ENCODE data around the gene SPINT3.

The SPINT3 gene

DNA sequence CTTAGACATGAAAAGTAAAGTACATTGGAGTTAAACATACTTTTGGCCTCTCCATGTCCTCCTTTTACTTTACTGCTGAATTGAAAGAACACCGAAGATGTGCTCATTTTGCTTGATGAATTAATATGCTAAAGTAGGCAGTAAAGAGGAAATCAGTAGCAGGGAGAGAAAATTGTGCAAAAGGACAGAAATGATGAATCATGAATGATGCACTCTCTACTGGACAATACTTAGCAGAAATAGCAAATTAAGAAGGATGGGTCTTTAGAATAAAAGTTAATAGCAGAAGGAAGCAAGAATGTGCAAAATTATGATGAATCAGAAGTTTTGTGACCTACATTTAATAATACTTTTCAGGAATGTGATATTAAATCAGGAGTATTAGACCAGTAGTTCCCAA is 8.4 kb upstream of the SPINT3 start:
- TF ChIP-seq, protein P1, sequence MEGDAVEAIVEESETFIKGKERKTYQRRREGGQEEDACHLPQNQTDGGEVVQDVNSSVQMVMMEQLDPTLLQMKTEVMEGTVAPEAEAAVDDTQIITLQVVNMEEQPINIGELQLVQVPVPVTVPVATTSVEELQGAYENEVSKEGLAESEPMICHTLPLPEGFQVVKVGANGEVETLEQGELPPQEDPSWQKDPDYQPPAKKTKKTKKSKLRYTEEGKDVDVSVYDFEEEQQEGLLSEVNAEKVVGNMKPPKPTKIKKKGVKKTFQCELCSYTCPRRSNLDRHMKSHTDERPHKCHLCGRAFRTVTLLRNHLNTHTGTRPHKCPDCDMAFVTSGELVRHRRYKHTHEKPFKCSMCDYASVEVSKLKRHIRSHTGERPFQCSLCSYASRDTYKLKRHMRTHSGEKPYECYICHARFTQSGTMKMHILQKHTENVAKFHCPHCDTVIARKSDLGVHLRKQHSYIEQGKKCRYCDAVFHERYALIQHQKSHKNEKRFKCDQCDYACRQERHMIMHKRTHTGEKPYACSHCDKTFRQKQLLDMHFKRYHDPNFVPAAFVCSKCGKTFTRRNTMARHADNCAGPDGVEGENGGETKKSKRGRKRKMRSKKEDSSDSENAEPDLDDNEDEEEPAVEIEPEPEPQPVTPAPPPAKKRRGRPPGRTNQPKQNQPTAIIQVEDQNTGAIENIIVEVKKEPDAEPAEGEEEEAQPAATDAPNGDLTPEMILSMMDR (IDR thresholded peaks at IDR 0.05; ENCODE audit: borderline replicate concordance, control extremely low read depth, extremely low read depth, insufficient read depth, missing control alignments), result no peak
- in situ Hi-C loops (cut with MboI; ENCODE audit: low sequenced_read_pairs, unreplicated experiment), result no loop called here
- no peak for DNase-seq (ENCODE audit: low spot score)

DNA sequence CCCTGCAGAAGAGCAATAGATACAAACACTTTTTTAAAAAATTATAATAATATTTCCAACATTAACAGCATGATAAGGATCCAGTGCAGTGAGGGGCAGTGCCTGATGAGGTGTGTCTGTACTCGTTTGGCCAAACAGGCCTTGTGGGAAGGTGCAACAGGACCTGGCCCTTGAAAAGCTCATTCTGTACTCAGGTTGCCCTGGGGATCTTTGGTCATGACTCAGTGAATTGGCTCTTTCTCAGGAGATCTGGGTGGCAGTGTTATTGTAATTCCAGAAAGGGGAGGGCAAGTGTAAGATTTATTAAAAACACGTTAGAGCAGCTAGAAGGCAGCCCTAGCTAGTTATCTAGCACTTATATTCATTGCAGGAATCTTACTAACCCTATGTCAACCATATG is 2.9 kb upstream of the SPINT3 start:
- in situ Hi-C loops (cut with MboI; ENCODE audit: low sequenced_read_pairs, unreplicated experiment), result no loop called here
- DNase-seq (ENCODE audit: low spot score), result no peak
- TF ChIP-seq, protein P1 (IDR thresholded peaks at IDR 0.05; ENCODE audit: borderline replicate concordance, control extremely low read depth, extremely low read depth, insufficient read depth, missing control alignments), result no peak

DNA sequence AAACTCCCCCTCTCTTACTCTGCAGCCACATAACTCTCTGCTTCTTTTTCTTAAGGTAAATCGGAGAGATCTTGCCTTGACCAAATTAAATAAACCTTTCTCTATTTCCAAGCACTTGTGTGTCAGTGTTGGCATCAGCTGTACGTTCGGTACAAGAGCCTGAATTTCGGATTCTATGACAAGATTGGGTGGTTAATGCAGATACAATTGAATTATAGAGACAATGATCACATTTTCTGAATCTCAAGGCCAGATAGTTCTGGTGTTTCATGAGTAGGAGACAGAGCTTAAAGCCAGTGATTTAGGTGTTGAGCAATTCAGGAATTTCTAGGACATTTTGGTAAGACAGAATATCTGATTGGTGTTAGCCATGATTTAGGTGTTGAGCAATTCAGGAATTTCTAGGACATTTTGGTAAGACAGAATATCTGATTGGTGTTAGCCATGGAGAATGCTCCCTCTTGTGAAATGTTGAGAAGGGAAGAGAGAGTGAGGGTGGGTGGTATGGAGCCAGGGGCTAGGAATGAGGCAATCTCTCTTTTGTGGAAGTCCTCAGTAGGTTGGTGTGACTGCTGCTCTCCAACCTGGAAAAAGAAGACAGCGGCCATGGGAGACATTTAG is 5.1 kb downstream of the SPINT3 start:
- in situ Hi-C loops (cut with MboI; ENCODE audit: low sequenced_read_pairs, unreplicated experiment), result no loop called here
- TF ChIP-seq, protein P1 (IDR thresholded peaks at IDR 0.05; ENCODE audit: borderline replicate concordance, control extremely low read depth, extremely low read depth, insufficient read depth, missing control alignments), result no peak
- DNase-seq (ENCODE audit: low spot score), result no peak

DNA sequence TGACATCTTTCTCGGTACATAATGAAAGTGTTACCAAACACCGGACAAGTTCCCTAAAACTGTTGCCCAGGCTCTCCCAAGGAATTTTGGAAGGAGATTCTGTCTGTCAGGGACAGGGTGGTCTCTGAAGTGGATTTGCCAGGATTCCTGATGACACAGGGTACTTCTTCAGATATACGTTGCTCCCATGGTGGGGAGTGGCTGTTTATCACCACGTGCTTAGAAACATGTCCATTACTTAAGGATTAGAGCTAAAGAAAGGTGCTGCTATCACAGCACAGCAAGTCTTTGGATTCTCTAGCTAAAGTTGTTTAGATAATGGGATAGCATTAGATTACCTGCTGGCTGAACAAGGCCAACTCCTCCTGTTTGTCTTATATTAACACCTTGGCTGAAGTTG is 6.3 kb downstream of the SPINT3 start:
- TF ChIP-seq, protein P1 (IDR thresholded peaks at IDR 0.05; ENCODE audit: borderline replicate concordance, control extremely low read depth, extremely low read depth, insufficient read depth, missing control alignments), result no peak
- DNase-seq (ENCODE audit: low spot score), result no peak
- in situ Hi-C loops (cut with MboI; ENCODE audit: low sequenced_read_pairs, unreplicated experiment), result no loop called here

DNA sequence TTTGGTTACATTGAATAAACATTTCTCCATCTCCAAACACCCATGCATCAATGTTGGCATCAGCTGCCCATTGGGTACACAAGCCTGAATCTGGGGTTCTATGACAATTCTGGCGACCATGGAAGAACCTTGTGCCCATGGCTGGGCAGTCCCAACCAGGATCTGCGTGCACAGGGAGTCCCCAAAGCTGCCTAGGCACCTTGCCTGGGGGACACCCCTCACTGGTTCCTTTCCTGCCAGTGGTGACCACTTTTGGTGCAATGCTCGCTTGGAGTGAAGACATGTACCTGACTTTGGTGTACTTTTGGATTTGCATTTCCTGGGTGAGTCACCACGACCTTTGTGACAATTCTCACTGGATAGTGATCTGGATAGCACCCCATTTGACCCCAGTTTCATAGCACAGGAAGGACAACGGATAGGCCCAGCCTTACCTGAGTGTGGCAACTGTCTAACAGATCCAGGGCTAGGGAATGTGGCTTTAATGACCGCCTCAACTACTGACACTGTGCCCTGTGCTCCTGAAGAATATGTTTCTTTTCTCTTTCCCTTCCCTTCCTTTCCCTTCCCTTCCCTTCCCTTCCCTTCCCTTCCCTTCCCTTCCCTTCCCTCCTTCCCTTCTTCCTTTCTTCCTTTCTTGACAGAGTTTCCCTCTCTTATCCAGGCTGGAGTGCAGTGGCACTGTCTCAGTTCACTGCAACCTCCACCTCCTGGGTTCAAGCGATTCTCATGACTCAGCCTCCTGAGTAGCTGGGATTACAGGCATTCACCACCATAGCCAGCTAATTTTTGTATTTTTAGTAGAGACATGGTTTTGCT is 7.1 kb downstream of the SPINT3 start:
- no peak for DNase-seq (ENCODE audit: low spot score)
- in situ Hi-C loops (cut with MboI; ENCODE audit: low sequenced_read_pairs, unreplicated experiment), result no loop called here
- TF ChIP-seq, protein P1 (IDR thresholded peaks at IDR 0.05; ENCODE audit: borderline replicate concordance, control extremely low read depth, extremely low read depth, insufficient read depth, missing control alignments), result no peak

DNA sequence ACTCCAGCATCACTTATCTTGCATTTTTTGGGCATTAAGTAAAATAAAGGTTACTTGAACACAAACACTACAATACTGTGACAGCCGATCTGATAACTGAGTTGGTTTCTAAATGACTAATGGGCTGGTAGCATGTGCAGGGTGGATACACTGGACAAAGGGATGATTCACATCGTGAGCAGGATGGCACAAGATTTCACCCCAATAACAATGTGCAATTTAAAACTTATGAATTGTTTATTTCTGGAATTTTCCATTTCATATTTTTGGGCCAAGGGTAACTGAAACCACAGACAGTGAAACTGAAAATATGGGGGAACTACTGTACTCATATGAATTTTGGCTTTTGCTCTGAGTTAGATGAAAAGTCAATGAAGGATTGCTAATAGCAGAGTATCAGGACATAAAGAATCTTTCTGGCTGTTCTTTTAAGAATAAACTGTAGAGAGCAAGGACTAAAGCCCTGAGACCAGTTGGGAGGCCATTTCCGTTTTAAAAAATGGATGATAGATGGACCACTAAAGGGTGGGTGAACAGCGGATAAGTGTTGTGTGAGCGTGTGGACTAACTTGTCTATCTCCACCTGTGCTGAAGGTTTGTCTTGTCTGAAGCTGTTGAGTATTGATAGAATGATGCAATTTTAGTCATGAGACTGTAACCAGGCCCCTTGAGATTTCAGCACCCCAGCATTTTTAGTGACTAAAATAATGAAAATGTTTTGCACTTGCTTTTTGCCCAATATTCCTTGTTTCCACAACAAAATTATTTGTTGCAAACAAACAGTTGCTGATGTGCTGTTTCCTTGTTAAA is 8.2 kb downstream of the SPINT3 start:
- TF ChIP-seq, protein P1 (IDR thresholded peaks at IDR 0.05; ENCODE audit: borderline replicate concordance, control extremely low read depth, extremely low read depth, insufficient read depth, missing control alignments), result no peak
- in situ Hi-C loops (cut with MboI; ENCODE audit: low sequenced_read_pairs, unreplicated experiment), result no loop called here
- no peak for DNase-seq (ENCODE audit: low spot score)

All from GM13976 (cell line).